ENCODE results near the gene PMEPA1. TPM values are rescaled to one million over a fixed set of nuclear protein-coding genes. Genes with fewer than 3 reads are reported as not detected.

The PMEPA1 gene
- total RNA-seq, 1 experiment from 2014 or later = 14.6 TPM

GRCh38 chr20:57693670-57694329, 16.0 kb downstream of the PMEPA1 start:
- DNase-seq (ENCODE audit: low read depth) = peak; percentile 43

- peak; percentile 94 for DNase-seq (ENCODE audit: low read depth)
Measured at GRCh38 chr20:57693002-57693582, 16.7 kb downstream of the PMEPA1 start.

- no peak for DNase-seq (ENCODE audit: low read depth)
Measured at GRCh38 chr20:57692393-57692792, 17.4 kb downstream of the PMEPA1 start.

- no peak for DNase-seq (ENCODE audit: low read depth)
Measured at GRCh38 chr20:57691699-57692098, 18.1 kb downstream of the PMEPA1 start.

GRCh38 chr20:57690525-57690924, 19.3 kb downstream of the PMEPA1 start:
- DNase-seq (ENCODE audit: low read depth) = no peak

- no peak for DNase-seq (ENCODE audit: low read depth)
Measured at GRCh38 chr20:57689745-57690481, 19.9 kb downstream of the PMEPA1 start.

GRCh38 chr20:57688864-57689263, 21.0 kb downstream of the PMEPA1 start:
- no peak for DNase-seq (ENCODE audit: low read depth)

GRCh38 chr20:57688295-57688694, 21.5 kb downstream of the PMEPA1 start:
- DNase-seq (ENCODE audit: low read depth) = no peak

GRCh38 chr20:57686931-57687652, 22.7 kb downstream of the PMEPA1 start:
- DNase-seq (ENCODE audit: low read depth) = no peak

GRCh38 chr20:57685146-57685758, 24.6 kb downstream of the PMEPA1 start:
- no peak for DNase-seq (ENCODE audit: low read depth)

GRCh38 chr20:57684808-57685140, 25.0 kb downstream of the PMEPA1 start:
- no peak for DNase-seq (ENCODE audit: low read depth)

- no peak for DNase-seq (ENCODE audit: low read depth)
Measured at GRCh38 chr20:57683881-57684807, 25.7 kb downstream of the PMEPA1 start.

GRCh38 chr20:57683287-57683686, 26.5 kb downstream of the PMEPA1 start:
- DNase-seq (ENCODE audit: low read depth) = no peak

- no peak for DNase-seq (ENCODE audit: low read depth)
Measured at GRCh38 chr20:57682184-57683101, 27.4 kb downstream of the PMEPA1 start.

GRCh38 chr20:57680934-57681914, 28.6 kb downstream of the PMEPA1 start:
- DNase-seq (ENCODE audit: low read depth) = no peak

GRCh38 chr20:57680131-57680716, 29.6 kb downstream of the PMEPA1 start:
- DNase-seq (ENCODE audit: low read depth) = peak; percentile 45

- no peak for DNase-seq (ENCODE audit: low read depth)
Measured at GRCh38 chr20:57679113-57679512, 30.7 kb downstream of the PMEPA1 start.

- DNase-seq (ENCODE audit: low read depth) = no peak
Measured at GRCh38 chr20:57678340-57678739, 31.5 kb downstream of the PMEPA1 start.

Measured in M059J (cell line).